ENCODE data around the gene TBX19.
"Not testable (repeated sequence)": the region's sequence is repeated elsewhere in the genome, so short reads cannot be mapped to it uniquely, and the experiment has no call there.

Gene TBX19

GRCh38 chr1:168348146-168348709, 67.6 kb downstream of the TBX19 start:
- Histone ChIP-seq H3K4me3 (ENCODE audit: low read length) (no peak overlapping the region), H3K4me2 (ENCODE audit: low read length) (no peak overlapping the region), H3K4me1 (ENCODE audit: control insufficient read depth, low read length) (no peaks in the 10 kb centered on the region)

GRCh38 chr1:168354335-168355269, 73.9 kb downstream of the TBX19 start:
- not testable (repeated sequence) for H3K9me2 ChIP-seq (replicated peaks; ENCODE audit: control insufficient read depth, low read length); H3K4me1 ChIP-seq (ENCODE audit: control insufficient read depth, low read length); H3K27ac ChIP-seq (ENCODE audit: low read depth, low read length); H3K4me2 ChIP-seq (ENCODE audit: low read length); H3K4me3 ChIP-seq (ENCODE audit: low read length); H3K36me3 ChIP-seq (ENCODE audit: control insufficient read depth, low read length); H3K79me2 ChIP-seq (ENCODE audit: control insufficient read depth, low read length); H3K9me3 ChIP-seq (ENCODE audit: control insufficient read depth, insufficient read depth, low read length); H3K27me3 ChIP-seq (ENCODE audit: control insufficient read depth, low read length); H4K20me1 ChIP-seq (ENCODE audit: control insufficient read depth, insufficient read depth, low read depth, low read length); H3F3A ChIP-seq (ENCODE audit: control insufficient read depth, insufficient read depth)

More at GRCh38 chr1:168348146-168348709, 67.6 kb downstream of the TBX19 start:
- TF ChIP-seq EZH2phosphoT487 (IDR thresholded peaks at IDR 0.05; ENCODE audit: borderline replicate concordance, low read length) (no peak), CTCF (IDR thresholded peaks at IDR 0.05; ENCODE audit: low read depth, low read length, poor library complexity, severe bottlenecking) (no peak)
- no peak overlapping the region for H3K27ac ChIP-seq (ENCODE audit: low read depth, low read length)
- no peaks in the 10 kb centered on the region for H3K9me2 ChIP-seq (replicated peaks; ENCODE audit: control insufficient read depth, low read length)
- H3F3A ChIP-seq (ENCODE audit: control insufficient read depth, insufficient read depth) = no peaks in the 10 kb centered on the region
- no peaks in the 10 kb centered on the region for H3K36me3 ChIP-seq (ENCODE audit: control insufficient read depth, low read length)
- H4K20me1 ChIP-seq (ENCODE audit: control insufficient read depth, insufficient read depth, low read depth, low read length) = no peaks in the 10 kb centered on the region
- no peaks in the 10 kb centered on the region for H3K9me3 ChIP-seq (ENCODE audit: control insufficient read depth, insufficient read depth, low read length)
- no peaks in the 10 kb centered on the region for H3K27me3 ChIP-seq (ENCODE audit: control insufficient read depth, low read length)
- H3K79me2 ChIP-seq (ENCODE audit: control insufficient read depth, low read length) = no peaks in the 10 kb centered on the region

GRCh38 chr1:168360151-168361021, 79.7 kb downstream of the TBX19 start:
- no peaks in the 10 kb centered on the region for H3K9me2 ChIP-seq (replicated peaks; ENCODE audit: control insufficient read depth, low read length)
- no peaks in the 10 kb centered on the region for H3K9me3 ChIP-seq (ENCODE audit: control insufficient read depth, insufficient read depth, low read length)
- H3K36me3 ChIP-seq (ENCODE audit: control insufficient read depth, low read length) = no peaks in the 10 kb centered on the region
- no peaks in the 10 kb centered on the region for H3K4me1 ChIP-seq (ENCODE audit: control insufficient read depth, low read length)
- H3K27me3 ChIP-seq (ENCODE audit: control insufficient read depth, low read length) = peaks cover 8% of the 10 kb centered on the region
- no peaks in the 10 kb centered on the region for H3K79me2 ChIP-seq (ENCODE audit: control insufficient read depth, low read length)
- H3K4me3 ChIP-seq (ENCODE audit: low read length) = no peak overlapping the region
- H3K27ac ChIP-seq (ENCODE audit: low read depth, low read length) = no peak overlapping the region
- H3F3A ChIP-seq (ENCODE audit: control insufficient read depth, insufficient read depth) = no peaks in the 10 kb centered on the region
- H3K4me2 ChIP-seq (ENCODE audit: low read length) = no peak overlapping the region
- no peak for TF ChIP-seq CTCF (IDR thresholded peaks at IDR 0.05; ENCODE audit: low read depth, low read length, poor library complexity, severe bottlenecking)
- no peak for TF ChIP-seq EZH2phosphoT487 (IDR thresholded peaks at IDR 0.05; ENCODE audit: borderline replicate concordance, low read length)
- no peaks in the 10 kb centered on the region for H4K20me1 ChIP-seq (ENCODE audit: control insufficient read depth, insufficient read depth, low read depth, low read length)

Measured in DOHH2 (cell line).